GM12892 (cell line): ENCODE data around the gene CCDC71.

Experiments
- POLR2A ChIP-seq: IDR thresholded peaks from 2 replicates; pipeline ENCODE4 v1.6.1; 2011; ENCODE audit warnings: low read depth, low read length, control low read depth
- POLR2AphosphoS5 ChIP-seq: IDR thresholded peaks from 2 replicates; pipeline ENCODE4 v1.6.1; 2011; ENCODE audit warnings: low read depth, low read length, control low read depth
- TAF1 ChIP-seq: IDR thresholded peaks from 2 replicates; pipeline ENCODE4 v1.6.1; 2011; ENCODE audit warnings: low read depth, mild to moderate bottlenecking, control low read depth, low read length, borderline replicate concordance

GRCh38 chr3:49119036-49119435, 47.1 kb downstream of the CCDC71 start:
- TF ChIP-seq TAF1, result no peak
- no peak for TF ChIP-seq POLR2A
- TF ChIP-seq POLR2AphosphoS5, result no peak
